ENCODE measurements around the gene FHIT.

FHIT gene

DNA sequence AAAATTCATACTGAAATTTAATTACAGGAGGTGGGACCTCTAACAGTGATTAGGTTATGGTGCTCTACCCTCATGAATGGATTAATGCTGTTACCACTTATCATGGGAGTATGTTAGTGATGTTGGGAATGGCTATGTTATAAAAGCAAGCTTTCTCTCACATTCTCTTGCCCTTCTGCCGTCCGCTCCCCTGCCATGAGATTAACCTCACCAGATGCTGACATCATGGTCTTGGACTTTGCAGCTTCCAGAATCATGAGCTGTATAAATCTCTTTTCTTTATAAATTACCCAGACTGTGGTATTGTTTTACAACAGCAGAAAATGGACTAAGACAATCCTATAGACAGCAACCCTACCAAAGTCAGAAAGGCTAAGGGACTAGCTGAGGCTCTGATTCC, 884.8 kb downstream of the FHIT start:
- DNase-seq = no peak

DNA sequence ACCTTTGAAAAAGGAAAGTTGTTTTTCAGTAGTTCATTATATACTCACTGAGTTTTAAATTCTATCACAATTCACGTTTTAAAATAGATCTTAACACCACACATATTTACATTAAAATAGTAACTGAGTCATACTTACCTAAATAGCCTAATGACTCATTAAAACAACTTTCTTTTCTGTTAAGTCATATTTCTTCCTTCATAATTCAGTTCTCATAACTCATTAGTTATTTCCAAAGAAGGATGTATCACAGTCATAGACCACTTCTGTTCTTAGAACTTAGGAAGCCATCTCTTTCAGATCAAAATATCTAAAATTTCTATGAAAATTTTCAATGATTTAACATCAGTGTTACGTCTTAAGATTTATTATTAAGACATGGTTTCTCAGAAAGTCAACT, 885.9 kb downstream of the FHIT start:
- no peak for DNase-seq

DNA sequence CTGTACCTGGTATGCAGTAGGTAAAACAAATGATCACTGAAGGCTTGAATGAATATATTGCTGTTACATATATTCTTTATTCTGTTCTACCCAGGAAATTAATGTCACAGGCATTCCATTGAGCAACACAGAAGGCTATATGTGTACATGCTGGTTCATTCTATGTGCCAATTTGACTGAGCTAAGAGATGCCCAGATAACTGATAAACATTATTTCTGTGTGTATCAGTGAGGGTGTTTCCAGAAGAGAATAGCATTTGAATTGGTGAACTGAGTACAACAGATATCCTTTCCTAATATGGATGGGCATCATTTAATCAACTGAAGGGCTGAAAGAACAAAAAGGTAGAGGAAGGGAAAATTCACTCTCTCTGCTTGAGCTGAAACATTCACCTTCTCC, 886.8 kb downstream of the FHIT start:
- DNase-seq = no peak

DNA sequence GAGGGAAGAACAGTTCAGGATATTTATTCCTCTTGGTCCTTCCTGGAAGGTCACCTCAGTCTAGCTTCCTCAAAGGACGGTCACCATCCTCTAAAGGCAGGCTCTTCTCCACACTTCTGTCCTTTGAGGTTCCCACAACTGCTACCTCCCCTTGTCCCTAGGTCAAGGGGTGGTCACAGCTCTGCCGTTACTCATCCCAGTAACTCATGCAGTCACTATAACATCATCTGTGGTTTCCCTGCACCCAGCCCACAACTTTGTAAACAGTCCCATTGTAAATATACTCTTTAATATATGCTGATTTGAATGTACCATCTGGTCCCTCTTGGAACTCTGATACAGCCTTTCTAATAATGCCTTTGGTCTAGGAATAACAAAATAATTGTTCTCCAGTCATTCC, 887.4 kb downstream of the FHIT start:
- DNase-seq = no peak

DNA sequence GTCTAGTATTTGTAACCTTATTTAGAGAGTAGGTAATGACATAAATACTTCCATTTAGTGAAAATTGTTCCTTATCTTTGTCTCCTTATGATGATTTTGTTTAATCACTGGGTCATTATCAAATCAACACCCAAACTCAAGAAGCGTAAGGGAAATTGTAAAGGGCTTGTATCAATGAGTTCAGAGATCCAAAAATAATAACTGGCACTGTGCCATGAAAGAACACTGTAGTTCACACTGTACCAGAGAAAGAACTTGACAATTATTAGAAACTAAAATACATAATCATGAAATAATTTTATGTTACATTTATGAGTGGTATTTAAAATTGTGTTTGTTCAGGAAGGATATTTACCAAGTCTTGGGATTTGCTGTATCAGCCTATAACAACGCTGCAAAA, 895.4 kb downstream of the FHIT start:
- DNase-seq = no peak

DNA sequence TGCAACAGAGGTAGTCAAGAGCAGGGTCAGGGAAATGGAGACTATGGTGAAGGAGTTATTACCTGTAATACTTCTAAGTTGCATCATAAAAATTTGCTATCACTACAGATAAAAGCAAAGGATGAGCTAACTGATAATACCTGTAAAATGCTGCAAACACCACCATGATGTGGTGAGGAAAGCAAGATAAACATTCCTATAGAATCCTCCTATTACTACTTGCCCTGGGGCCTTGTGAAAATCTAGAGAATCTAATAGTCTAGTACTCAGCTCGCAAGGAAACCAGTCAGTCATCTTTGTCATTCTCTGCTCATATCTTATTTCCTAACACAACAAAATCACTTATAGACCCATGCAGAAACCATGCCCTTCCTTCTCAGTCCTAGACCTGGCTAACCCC, 899.8 kb downstream of the FHIT start:
- no peak for DNase-seq

DNA sequence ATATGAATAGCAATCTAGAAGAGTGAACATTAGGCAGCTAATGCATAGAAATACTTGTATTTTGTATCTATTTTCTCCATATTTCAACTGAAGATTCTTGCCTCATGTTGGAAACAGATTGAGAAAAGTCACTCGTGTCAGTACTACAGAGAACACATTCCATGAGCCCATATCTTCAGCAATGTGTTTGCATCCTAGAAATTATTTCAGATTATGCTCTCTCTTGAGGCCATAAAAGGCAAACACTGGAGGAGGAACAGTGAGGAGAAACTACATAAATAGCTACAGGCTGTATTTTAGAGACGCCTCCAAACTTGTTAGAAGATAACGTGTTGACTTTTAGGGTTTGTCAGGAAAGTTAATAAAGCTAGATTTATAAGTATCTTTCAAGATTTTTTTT, 906.9 kb downstream of the FHIT start:
- no peak for DNase-seq

DNA sequence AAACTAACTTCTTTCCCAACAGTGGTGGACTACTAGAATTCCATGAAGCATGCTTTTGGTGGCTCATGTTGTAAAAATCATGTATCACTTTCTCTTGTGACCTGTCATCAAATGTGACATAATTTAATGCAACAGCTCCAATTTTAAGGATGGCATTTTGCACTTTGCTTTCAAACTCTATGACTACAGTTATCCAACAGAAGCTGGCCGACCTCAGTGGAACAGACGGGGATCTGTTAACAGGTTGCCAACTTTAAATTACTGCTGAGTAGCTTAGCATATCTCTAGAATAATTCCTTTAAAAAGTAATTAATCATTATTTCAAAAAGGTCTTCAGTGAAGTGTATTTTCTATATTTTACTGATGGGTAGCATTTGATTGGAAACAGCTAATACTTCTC, 907.4 kb downstream of the FHIT start:
- no peak for DNase-seq

DNA sequence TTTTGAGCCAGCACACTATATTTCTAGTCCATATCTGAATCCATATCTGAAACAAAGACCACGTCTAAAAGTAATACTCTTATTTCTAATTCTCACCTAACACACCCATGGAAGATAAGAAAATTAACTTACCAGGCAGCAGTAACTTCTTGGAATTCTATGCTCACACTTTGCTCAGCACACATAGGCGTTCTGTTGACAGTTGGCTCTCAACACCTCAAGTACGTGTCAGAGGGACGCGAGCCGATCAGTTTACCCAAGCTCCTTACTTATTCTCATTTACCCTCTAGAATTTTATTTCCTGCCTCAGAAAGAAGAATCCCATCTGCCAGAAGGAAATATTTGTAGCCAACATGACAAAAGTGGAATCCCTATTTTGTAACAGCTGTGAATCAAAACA, 911.9 kb downstream of the FHIT start:
- DNase-seq = no peak

DNA sequence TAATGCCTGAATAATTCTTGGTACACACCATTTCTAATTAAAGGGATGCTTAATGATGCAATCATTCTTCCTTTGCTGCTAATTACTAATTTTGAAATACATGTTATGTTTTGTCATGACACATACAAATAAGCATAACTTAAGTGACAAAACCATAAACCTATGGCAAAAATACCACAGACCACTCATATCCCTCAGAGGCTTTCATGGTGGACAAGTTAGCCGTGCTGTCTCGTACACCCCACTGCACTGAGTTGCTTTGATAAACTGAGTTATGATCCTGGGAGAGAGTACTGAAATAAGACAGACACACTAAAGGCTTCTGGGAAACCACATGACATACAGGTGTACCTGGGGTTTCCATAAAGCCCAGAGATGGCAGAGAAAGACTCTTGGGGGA, 913.8 kb downstream of the FHIT start:
- no peak for DNase-seq

DNA sequence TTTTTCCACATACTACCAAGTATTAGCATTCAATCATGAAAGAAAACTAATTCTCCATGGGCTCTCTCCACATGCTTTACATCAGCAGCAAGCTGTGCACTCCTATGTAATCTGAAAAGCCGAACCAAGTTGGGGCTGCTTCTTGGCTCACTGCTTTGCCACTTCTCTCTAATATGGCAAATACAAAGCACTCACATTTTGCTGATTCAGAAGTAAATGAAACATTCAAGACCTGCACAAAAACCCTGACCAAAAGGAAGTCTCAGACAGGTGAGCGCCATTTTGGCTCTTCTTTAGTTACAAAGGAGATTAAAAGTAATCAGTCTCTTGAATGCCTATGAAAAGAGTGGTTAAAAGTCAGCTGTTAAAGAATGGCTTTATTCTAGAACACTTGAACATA, 915.2 kb downstream of the FHIT start:
- DNase-seq = no peak

DNA sequence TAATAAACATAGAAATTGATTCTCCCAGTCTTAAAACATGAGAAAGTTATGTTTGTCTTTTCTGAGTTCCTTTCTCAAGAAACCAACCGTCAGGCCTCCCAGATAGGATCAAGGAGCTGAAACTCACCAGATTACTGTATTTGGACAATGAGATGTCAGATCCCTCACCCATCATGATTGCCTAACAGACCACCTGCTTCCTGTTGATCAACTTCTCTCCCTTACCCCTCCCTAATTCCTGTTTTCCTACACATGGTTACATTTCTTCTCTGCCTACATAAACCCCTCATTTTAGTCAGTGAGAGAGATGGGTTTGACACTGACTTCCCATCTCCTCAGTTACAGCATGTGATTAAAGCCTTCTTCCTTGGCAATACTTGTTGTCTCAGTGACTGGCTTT, 917.5 kb downstream of the FHIT start:
- no peak for DNase-seq

DNA sequence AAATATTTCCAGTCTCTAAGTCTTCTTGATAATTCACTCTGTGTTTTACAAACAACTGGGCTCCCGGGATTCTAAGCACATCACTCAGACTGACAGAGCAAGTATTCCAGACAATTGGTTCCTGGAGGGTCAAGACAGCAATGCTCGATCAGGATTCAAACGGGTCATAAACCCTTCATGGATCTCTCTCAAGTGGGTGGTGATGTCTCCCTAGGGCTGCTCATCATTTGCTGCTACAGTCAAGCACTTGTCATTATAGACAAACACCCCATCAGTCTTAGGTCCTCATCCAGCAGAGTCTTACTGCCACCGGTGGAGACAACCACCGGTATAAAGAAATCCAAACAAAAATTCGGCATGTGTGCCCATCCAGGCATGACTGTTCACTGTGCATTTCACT, 921.1 kb downstream of the FHIT start:
- no peak for DNase-seq

DNA sequence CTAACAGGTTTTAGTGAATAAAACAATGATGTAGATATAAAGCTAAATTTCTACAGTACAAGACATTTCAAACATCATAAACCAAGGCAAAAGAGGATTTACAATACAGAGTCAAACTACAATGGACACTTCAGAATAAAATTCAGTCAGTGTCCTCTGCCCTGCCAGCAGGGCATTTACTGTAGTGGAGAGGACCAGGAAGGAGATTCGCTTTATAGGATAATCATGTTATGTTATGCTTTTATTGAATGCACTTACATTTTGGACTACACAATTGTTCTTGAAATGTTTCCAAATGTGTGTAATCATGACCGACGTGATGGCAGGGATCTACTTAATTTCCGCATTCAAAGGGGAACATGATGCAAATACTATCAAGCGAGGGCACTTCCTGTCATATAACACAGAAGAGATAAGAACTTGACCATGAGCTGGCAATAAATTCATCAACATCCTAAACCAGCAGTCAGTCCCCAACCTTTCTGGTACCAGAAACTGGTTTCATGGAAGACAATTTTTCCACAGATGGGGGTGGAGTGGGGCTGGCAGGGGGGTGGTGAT, 925.6 kb downstream of the FHIT start:
- DNase-seq = no peak

DNA sequence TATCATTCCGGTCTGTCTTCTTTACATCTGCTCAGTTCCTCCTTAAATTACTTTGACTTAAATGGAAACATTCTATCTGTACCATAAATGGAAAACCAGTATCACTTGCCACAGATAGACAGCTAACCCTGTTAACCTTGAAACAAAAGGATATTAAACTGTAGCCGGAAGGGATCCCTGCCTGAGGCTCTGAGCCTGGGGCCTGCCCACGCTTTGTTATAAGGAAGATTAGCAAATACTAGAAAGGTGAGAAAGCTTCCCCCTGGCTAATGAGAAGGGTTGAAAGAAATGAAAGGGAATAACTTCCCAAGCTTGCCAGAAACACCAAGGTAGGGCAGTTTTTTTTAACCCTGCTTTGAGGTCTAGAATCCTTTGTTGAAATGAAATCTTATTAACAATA, 927.6 kb downstream of the FHIT start:
- DNase-seq = no peak

DNA sequence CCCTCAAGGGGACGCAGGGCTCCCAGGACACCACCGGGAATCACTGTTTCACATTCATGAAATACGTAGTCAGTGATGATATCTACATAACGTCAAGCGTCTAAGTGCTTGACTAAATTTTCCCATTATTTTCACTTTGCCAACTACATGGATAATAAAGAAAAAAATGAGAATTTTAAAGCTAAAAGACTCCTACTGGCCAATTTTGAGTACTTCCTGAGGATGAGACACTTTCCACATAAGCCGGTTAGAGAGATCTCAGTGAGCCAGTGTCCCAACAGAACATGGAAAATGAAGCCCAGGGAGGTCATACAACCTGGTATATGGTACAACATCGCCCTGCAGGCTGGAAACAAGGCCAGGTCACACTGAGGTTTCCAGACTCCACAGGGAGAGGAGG, 928.1 kb downstream of the FHIT start:
- no peak for DNase-seq

DNA sequence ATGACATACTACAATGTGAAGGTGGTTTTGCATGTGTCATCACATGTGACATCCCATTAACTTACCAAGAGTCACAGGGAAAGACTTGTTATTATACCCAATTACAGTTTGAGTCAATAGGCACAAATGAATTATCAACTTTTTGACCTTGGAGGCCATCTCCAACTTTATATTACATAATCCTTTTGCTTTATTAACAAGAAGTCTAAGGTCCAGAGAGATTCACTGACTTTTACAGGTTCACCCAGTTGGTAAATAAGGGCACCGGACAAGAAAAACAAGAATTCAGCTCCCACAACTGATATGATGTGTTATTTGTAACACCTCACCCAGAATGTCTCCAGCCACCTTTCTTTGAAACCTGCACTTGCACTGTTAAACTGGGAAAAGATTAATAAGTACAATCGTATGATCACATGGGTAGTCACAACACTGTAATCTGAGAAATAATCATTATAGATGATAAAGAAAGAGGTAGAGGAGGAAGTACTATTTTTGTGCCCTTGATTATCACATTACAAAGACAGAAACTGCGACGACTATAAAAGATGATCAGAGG, 928.9 kb downstream of the FHIT start:
- DNase-seq = no peak

DNA sequence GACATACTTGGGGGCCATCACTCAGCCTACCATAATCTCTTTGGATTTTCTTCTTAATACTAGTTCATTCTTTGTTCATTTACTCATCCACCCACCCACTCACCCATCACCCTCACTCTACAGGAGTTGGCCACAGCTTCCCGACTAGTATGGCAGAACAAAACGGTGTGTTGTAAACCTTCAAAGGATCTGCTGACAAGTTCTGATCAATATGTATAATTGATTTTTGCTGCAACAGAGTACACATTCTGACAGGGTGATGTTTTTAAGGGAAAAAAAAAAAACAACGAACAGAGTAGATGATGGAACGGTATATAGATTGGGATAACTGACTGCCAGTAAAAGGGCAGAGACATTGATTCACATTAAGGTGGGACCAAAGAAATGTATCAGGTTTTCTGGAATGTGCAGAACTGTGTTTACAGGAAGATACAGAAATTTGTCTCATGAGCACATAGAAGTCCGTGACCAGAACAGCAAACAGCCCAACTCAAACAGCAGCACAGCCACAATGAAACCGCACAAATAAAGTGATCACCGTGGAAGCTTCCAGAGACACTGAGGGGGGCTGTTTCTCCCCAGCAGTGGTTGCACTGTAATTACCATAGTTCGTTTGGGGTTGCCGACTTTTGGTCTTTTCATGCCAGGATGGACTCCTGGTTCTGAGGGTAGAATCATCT, 931.9 kb downstream of the FHIT start:
- DNase-seq = no peak

DNA sequence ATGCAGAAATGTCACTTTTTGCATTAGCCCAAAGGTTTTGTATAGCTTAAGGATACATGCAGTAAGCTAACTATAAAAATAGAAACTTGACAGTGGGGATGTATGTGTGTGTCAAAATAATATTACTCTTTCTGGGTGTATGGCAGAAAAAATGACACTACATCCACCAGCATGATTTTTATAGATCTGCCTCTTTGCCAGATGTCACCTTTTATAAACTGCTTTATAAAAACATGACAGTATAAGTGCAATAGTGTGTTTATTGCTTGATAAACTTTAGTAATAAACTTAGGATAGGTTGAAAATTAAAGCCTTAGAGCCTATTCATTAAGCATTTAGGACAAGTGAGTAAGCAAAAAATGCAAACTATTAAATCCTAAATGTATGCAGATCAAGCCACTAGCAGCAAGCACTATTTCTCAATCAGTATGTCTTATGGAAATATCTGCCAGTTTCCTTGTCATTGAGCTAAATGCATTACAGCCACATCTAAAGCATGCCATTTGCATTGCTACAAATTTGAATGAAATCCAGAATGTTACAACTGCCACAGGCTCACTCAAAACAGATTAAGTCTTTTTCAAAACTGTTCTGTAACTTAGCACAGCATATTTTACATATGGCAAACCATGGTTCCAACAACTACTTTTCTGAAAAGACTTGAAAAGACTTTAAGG, 935.0 kb downstream of the FHIT start:
- no peak for DNase-seq

DNA sequence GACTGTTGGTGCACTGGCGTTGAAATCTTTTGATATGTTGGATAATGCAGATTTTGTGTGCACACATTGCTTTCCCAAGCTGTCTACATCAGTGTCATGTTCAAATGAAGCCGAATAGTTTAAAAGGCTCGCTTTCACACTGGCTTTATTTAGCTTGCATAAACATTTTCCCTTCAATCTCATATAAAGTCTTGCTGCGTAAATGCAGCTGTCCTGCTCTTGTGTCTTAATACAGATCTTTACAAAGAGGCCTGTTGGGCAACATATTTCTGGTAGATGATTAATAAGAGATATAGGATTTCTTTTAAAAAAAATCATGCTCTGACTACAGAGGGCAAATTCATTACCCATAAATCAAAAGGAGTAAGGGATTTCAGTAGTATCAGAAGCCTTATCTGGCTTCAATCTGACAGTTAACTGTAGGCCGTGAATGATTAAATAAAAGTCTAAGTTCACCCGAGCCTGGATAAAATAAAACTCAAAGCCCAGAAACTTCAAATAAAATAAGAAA, 937.2 kb downstream of the FHIT start:
- DNase-seq = no peak

DNA sequence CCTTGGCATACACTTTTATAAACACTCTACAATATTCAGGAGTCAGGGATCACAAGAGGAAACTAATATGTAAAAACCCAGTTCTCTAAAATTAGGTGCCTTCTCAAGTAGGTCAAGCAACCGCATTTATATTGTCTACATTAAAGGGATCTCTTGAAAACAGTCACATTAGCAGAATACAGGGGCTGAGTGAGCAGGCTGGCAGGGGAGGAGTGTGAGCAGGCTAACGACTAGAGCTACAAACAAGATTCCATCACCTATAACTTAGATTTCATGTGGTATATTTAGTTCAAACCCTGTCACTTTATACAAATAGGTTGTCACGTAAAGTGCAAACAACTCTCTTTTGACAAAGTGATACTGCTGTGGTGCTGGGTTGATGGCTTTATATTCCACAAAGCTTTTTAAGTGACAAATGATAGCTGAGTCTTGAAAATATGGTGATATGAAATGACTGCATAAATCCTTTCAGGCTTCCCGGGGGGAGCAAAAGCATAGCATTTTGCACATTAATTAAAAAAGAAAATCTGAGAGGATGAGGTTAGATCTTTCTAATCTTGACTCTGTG, 937.9 kb downstream of the FHIT start:
- no peak for DNase-seq

DNA sequence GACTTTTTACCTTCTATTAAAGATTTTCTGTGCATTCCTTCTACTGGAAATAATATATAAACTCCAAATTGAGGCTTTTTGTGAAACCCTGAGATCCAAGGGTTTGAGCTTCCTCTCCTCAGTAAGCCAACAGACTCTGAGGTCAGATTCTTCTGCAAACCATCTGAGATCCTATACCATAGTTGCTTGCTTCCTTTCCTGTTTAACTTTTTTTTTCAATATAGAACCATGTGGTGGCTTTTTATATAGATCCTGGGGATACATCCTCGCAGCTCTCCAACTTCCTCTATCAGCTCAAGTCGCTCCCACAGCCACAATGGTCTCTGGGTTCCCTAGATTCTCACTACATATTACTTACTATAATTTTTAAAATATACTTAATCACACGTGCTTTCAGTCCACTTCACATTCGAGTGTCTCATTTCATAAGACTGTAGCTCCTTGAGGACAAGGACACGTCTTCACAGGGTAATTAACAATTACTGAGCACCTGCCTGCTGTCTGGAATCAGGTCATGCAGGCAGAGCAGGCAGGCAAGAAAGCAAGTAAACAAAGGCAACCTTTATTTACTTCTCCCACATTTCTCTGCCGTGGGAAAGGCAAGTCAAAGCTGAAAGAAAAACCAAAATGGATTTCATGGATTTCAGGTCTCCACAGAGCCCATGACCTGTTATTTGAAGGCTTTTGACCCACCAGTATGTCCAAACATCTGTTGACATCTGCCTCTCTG, 941.5 kb downstream of the FHIT start:
- no peak for DNase-seq

DNA sequence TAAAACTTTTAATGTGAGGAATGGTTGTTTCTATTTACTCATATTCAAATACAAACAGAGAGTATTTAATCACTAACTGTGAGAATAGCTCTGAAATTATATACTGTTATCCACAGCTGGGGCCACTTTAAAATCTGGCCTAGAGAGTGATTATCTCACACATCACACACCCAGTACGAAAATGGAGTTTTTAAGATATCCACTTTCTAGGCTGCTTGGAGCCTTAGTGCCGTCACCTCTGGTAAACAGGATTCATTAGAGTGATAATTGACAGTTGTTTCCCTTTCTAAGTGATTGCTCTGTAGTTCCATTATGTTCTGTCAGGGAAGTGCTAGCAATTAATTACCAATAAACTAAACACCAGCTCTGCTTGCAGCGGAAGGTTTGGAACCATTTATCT, 942.4 kb downstream of the FHIT start:
- DNase-seq = no peak

Data from SIG-M5 (cell line).